Renal cortex interstitium (tissue), 15 donors: Measurements from ENCODE around the gene RAB40A. TPM values are rescaled to one million over a fixed set of nuclear protein-coding genes. Genes with fewer than 3 reads are reported as not detected.

ENCODE experiments used
- DNase-seq, 11 donors: peaks; one replicate each; pipeline ENCODE4 v3.0.0-alpha.2; 2013; ENCODE audit warnings: low read depth in 9 of 11, low spot score in 4 of 11; ENCODE audit errors: extremely low read depth in 1 of 11
- long read RNA-seq, 16 experiments: transcript quantifications; one replicate each; lab custom pipeline, GENCODE V29; 2026
- polyA plus RNA-seq, 3 donors: library from polyadenylated mRNA; unstranded; fragments of 120-200 nt; gene quantifications; one replicate each; pipeline ENCODE4 v1.2.1, GENCODE V29; 2013; ENCODE audit not compliant: insufficient read length in 3 of 3

RAB40A gene, protein sequence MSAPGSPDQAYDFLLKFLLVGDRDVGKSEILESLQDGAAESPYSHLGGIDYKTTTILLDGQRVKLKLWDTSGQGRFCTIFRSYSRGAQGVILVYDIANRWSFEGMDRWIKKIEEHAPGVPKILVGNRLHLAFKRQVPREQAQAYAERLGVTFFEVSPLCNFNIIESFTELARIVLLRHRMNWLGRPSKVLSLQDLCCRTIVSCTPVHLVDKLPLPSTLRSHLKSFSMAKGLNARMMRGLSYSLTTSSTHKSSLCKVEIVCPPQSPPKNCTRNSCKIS
- polyA plus RNA-seq, result 1 to 10 TPM; 2.9 to 4.7 (median 3.4) TPM
- long read RNA-seq, donor 1, partial matches to known transcripts, result 0 of 3 reads
- long read RNA-seq, donor 1, other reads (novel, unspliced or antisense), result 0 of 3 reads
- long read RNA-seq, donor 2, partial matches to known transcripts, result 0 of 2 reads
- long read RNA-seq, donor 2, other reads (novel, unspliced or antisense), result 0 of 2 reads
- long read RNA-seq, donor 3, partial matches to known transcripts, result 0 of 4 reads
- long read RNA-seq, donor 3, other reads (novel, unspliced or antisense), result 0 of 4 reads
- long read RNA-seq, donor 4, partial matches to known transcripts, result 19 of 96 reads
- long read RNA-seq, donor 4, other reads (novel, unspliced or antisense), result 76 of 96 reads
- long read RNA-seq, donor 5, partial matches to known transcripts, result 0 of 3 reads
- long read RNA-seq, donor 5, other reads (novel, unspliced or antisense), result 0 of 3 reads
- long read RNA-seq, donor 6, transcript RAB40A-202 (1 exons, 3,126 nt), result major isoform, 8 of 8 reads
- long read RNA-seq, donor 6, partial matches to known transcripts, result 0 of 8 reads
- long read RNA-seq, donor 6, other reads (novel, unspliced or antisense), result 0 of 8 reads
- long read RNA-seq, donor 7, partial matches to known transcripts, result 0 of 3 reads
- long read RNA-seq, donor 7, other reads (novel, unspliced or antisense), result 0 of 3 reads
- long read RNA-seq, donor 8, transcript RAB40A-202 (1 exons, 3,126 nt), result major isoform, 7 of 7 reads
- long read RNA-seq, donor 8, partial matches to known transcripts, result 0 of 7 reads
- long read RNA-seq, donor 8, other reads (novel, unspliced or antisense), result 0 of 7 reads
- long read RNA-seq, donor 9, result 0 reads
- long read RNA-seq, donor 10, partial matches to known transcripts, result 0 of 2 reads
- long read RNA-seq, donor 10, other reads (novel, unspliced or antisense), result 0 of 2 reads
- long read RNA-seq, donor 11, partial matches to known transcripts, result 31 of 47 reads
- long read RNA-seq, donor 11, other reads (novel, unspliced or antisense), result 14 of 47 reads
- long read RNA-seq, donor 12, transcript RAB40A-202 (1 exons, 3,126 nt), result major isoform, 5 of 5 reads
- long read RNA-seq, donor 12, partial matches to known transcripts, result 0 of 5 reads
- long read RNA-seq, donor 12, other reads (novel, unspliced or antisense), result 0 of 5 reads
- long read RNA-seq, donor 13, transcript RAB40A-202 (1 exons, 3,126 nt), result major isoform, 7 of 755 reads
- long read RNA-seq, donor 13, partial matches to known transcripts, result 474 of 755 reads
- long read RNA-seq, donor 13, other reads (novel, unspliced or antisense), result 274 of 755 reads
- long read RNA-seq, donor 14, partial matches to known transcripts, result 0 of 1 reads
- long read RNA-seq, donor 14, other reads (novel, unspliced or antisense), result 0 of 1 reads
- long read RNA-seq, donor 15, partial matches to known transcripts, result 0 of 1 reads
- long read RNA-seq, donor 15, other reads (novel, unspliced or antisense), result 0 of 1 reads
- long read RNA-seq, donor 16, transcript RAB40A-202 (1 exons, 3,126 nt), result major isoform, 8 of 8 reads
- long read RNA-seq, donor 16, partial matches to known transcripts, result 0 of 8 reads
- long read RNA-seq, donor 16, other reads (novel, unspliced or antisense), result 0 of 8 reads

DNA sequence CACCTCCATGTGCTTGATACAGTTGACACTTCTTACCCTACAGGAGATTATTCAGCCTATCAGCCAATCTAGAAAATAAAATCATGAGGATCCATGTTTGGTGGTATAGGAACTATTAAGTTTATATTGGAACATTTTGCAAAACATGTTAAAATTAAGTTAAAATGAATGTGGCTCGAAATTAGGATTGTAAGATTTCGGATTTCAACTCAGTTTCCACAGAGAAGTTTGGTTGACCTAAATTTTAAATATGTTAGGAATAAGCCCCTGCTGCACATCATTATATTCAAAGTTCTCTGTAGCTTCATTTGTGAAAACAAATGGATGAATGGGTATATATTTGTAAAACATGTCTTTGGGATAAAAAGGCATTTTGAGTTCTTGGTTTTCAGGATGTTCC lies at the start of gene RAB40A:
RAB40A (minus strand) TSS at position 101 of the 400 bp plus-strand sequence. CDS start 18,733 bp downstream, outside the sequence.
- DNase-seq, result no peak

DNA sequence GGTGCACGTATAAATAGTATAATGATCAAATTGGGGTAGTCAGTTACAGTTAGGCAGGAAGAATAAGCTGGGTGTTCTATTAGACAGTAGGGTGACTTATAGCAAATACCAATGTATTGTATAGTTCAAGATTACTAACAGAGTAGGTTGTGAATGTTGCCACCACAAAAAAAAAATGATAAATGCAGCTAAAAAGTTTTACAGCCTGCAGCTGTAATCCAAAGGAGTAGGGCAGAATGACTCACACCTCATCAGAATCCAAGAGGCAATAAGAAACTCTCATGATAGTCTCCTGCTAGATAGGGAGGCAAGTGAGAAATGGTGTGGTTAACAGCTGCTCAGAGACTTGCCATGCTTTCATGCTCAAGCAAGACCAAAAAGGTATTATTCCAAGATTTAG lies 46.5 kb upstream of the RAB40A start:
- no peak for DNase-seq

GRCh38 chrX:103565197-103565596 lies 45.9 kb upstream of the RAB40A start:
- no peak for DNase-seq

GRCh38 chrX:103562801-103563200 lies 43.5 kb upstream of the RAB40A start:
- DNase-seq, result no peak

DNA sequence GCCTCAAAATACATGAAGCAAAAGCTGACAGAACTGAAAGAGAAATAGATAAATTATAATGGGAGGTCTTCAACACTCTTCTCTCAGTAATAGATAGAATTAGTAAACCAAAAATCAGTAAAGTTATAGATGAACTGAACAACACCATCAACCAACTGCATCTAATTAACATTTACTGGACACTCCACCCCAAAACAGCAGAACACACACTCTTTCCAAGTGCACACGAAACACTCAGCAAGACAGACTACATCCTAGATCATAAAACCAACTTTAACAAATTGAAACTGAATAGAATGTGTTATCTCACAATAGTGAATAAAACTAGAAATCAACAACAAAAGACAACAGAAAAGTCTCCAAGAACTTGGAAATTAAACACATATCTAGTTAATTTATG lies 41.0 kb upstream of the RAB40A start:
- DNase-seq, result no peak

- no peak for DNase-seq
Observed at GRCh38 chrX:103556963-103557612, 37.8 kb upstream of the RAB40A start.

DNA sequence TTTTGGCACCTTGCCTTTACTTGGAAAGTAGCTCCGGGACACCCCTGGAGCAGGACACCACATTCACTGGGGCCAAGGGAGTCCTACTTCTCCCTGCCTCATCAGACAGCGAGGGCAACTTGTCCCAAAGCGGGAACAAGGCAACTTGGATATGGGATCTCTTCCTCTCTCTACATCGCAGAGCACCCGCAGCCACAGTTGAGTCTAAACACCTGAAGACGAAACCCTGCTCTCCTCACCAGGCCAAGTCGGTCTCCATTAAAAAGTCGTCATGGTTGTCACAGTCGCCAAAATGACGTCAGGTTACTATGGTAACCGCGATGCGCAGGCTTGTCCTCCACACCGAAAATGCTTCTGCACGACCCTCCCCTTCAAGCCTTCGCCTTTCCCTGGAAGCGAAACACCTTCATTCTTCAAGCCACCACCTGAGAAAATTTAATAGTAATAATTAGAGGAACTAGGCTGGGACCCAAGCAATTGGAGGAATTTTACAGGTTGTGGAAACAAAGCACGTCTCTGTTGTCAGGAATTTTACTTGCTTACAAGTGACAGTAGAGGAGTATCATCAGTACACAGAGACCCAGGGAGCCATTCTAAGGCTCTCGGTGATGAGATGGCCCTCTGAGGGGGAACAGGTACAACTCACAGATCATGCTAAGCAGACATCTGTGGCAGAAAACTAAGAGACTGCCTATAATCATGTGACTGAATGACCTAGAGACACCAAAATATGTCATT lies 35.6 kb upstream of the RAB40A start:
- DNase-seq, result peak; percentile 54 to 82 (median 75)

DNA sequence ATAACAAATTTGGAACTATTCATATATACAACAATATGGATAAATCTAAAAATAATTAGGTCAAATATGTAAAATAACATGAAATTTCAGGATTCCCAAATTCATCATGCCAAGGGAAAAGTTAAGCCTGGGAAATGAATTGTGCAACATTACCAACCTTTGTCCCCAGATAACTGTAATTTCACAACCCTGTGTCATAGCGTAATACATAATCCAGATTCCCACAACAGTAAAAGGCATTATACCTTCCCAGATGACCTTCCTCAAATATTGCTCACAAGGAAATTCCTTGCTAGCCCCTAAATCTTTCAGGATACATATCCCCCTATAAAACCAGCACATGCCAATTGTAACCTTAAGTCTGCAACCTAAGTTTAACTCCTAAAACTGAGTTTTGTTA lies 32.9 kb upstream of the RAB40A start:
- DNase-seq, result no peak

GRCh38 chrX:103550415-103551051 lies 31.2 kb upstream of the RAB40A start:
- DNase-seq, result no peak

GRCh38 chrX:103549916-103550315 lies 30.6 kb upstream of the RAB40A start:
- DNase-seq, result no peak

GRCh38 chrX:103540145-103540544 lies 20.9 kb upstream of the RAB40A start:
- no peak for DNase-seq

DNA sequence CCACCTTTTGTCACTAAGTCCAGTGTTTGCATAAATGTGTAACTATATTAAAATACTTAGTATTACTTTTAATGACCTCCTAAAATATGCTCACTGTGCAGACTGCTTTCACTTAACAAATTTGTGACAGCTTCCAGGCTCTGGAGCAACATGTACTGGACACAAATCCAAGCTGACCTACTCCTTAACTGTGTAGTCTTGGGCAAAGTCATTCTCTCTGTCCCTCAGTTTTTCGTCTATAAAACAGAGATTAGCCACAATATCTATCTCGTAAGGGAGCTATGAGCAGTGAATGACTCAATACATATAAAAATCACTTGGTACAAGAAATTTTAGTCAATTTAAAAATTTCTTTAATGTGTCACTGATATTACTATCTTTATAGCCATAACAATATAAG lies 20.4 kb upstream of the RAB40A start:
- DNase-seq, result no peak

DNA sequence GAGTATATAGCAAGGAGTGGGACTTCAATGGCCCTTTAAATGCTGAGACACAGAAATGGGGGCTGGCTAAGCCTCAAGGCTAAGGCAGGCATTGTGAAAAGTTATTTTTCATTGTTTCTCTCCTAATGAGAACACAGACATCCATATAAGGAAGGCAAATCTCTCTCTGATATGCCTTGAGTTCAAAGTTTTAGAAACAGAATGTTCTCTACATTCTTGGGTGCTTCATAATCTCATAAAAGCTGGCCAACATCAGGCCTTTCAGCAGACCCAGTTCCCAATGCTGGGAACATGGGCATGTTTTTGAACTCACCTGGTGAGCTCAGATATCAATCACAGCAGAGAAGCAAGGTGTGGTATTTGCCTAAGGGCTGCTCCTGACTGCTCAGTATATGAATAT lies 19.4 kb upstream of the RAB40A start:
- no peak for DNase-seq

DNA sequence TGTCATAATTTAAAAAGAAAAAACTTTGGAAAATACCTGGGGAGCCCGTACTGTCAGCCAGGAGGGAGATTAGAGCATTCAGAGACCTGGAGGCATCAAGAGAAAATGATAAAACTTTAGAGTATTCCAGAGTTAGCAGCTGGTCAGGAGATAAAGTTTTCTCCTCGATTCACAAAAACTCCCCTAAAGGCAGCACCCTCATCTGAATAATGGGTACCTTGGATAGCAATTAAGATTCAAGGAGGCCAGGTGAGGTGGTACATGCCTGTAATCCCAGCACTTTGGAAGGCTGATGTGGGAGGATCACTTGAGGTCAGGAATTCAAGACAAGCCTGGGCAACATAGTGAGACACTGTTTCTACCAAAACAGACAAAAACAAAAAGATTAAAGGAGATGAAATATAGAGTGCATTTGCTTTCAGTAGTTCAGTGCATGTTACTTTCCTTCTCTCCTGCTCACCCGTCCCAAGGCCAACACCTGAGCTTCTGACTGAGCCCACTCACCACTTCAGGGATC lies 18.6 kb upstream of the RAB40A start:
- DNase-seq, result no peak

- no peak for DNase-seq
Observed at GRCh38 chrX:103536732-103537131, 17.4 kb upstream of the RAB40A start.

- DNase-seq, result no peak
Observed at GRCh38 chrX:103536071-103536470, 16.8 kb upstream of the RAB40A start.
